HepG2 (cell line): ENCODE results near the gene FAM187B. TPM values are rescaled to one million over a fixed set of nuclear protein-coding genes. Genes with fewer than 3 reads are reported as not detected.

Experiments
- CEBPB ChIP-seq: IDR thresholded peaks from 2 replicates; pipeline ENCODE4 v1.6.1; 2011; ENCODE audit warnings: low read depth, low read length, improper control_type of control experiment, borderline replicate concordance
- DPF2 ChIP-seq: sonication (generic); formaldehyde crosslinking; IDR thresholded peaks from 2 replicates; pipeline ENCODE4 v1.4.0; 2020; ENCODE audit warnings: mild to moderate bottlenecking, low read depth, missing genetic modification reagents, borderline replicate concordance
- HNF4A ChIP-seq: sonication (generic); formaldehyde crosslinking; IDR thresholded peaks from 2 replicates; pipeline ENCODE4 v1.4.0; 2020; ENCODE audit warnings: missing genetic modification reagents
- IKZF1 ChIP-seq: fragments of 450-650 bp; IDR thresholded peaks from 2 replicates; pipeline ENCODE4 v1.7.1; 2016
- MXD4 ChIP-seq: IDR thresholded peaks from 2 replicates; pipeline ENCODE4 v1.6.1; 2016; ENCODE audit warnings: mild to moderate bottlenecking, missing biosample characterization, missing genetic modification reagents
- SOX6 ChIP-seq, 2 experiments: fragments of 450-650 bp in 1 of 2; sonication (generic) in 1 of 2; formaldehyde crosslinking in 1 of 2; IDR thresholded peaks; 2 replicates each; pipeline versions ENCODE4 v1.4.0 to v1.6.1; 2017 to 2020; ENCODE audit warnings: antibody characterized with exemption in 1 of 2, mild to moderate bottlenecking in 1 of 2, missing genetic modification reagents in 1 of 2
- ZKSCAN5 ChIP-seq: sonication (generic); formaldehyde crosslinking; IDR thresholded peaks from 2 replicates; pipeline ENCODE4 v1.5.1; 2020; ENCODE audit warnings: mild to moderate bottlenecking, missing genetic modification reagents
- ZNF121 ChIP-seq: sonication (generic); formaldehyde crosslinking; IDR thresholded peaks from 2 replicates; pipeline ENCODE4 v1.5.0; 2020; ENCODE audit warnings: mild to moderate bottlenecking, missing genetic modification reagents
- ZNF547 ChIP-seq: sonication (generic); formaldehyde crosslinking; IDR thresholded peaks from 2 replicates; pipeline ENCODE4 v1.5.1; 2020; ENCODE audit warnings: mild to moderate bottlenecking, missing genetic modification reagents
- polyA plus RNA-seq, 8 experiments: library from polyadenylated mRNA; depleted of rRNA in 3 of 8; stranded (reverse) in 7 of 8; unstranded in 1 of 8; fragments of >200 nt; fragmentation: Illumina TruSeq in 4 of 8; extraction: Trizol in 4 of 8; gene quantifications; 2 replicates each; pipeline versions ENCODE4 v1.2.1 to v1.2.3, GENCODE V29; 2011 to 2016; ENCODE audit warnings: low read depth in 4 of 8, missing spikeins in 1 of 8, mixed read lengths in 1 of 8; ENCODE audit not compliant: insufficient read depth in 1 of 8
- total RNA-seq, 5 experiments: library from RNA; depleted of rRNA; stranded (reverse); fragments of >200 nt; fragmentation: Illumina TruSeq; extraction: Trizol; gene quantifications; 2 replicates each; pipeline ENCODE4 v1.2.3, GENCODE V29; 2016; ENCODE audit warnings: low read depth in 1 of 5
- TF ChIP-seq, protein P1 (sequence below): sonication (generic); formaldehyde crosslinking; IDR thresholded peaks from 2 replicates; pipeline ENCODE4 v1.4.0; 2020; ENCODE audit warnings: missing genetic modification reagents, mild to moderate bottlenecking, borderline replicate concordance
- TF ChIP-seq, protein P2 (sequence below): sonication (generic); formaldehyde crosslinking; IDR thresholded peaks from 2 replicates; pipeline ENCODE4 v1.4.0; 2020; ENCODE audit warnings: missing genetic modification reagents

The FAM187B gene
- total and polyA plus RNA-seq, 2 of the 13 experiments (the other 11 are each of a cell fraction or from before 2014, with no cell fraction given), result not detected

DNA sequence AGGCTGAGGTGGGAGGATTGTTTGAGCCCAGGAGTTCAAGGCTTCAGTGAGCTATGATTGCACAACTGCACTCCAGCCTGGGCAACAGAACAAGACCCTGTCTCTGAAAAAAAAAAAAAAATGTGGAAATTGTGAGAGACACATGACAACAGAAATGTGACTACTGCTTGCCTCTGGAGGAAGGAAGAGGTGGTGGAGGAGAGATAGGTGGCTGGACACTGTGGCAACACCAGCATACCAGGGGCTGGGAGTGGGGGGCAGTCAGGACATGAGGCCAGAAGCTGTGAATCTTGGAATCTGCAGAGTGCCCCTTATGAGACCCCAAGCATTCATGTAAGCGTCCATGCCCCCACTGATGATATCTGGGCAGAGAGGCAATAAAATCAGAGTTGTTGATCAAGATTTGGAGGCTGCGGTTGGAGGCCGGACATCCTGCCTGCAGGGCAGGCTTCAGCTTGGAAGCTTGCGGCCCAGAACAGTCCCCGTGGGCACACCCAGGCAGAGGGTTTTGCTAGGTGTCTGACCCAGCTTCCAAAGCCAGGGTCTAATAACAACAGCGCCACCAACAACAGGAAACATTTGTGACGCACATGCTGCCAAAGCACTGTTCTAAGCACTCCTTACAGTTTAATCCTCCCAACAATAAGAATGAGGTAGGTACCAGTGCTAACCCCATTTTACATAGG lies 16.9 kb downstream of the FAM187B start (continued):
- peak; percentile 97 for TF ChIP-seq ZNF121 (CRISPR knock-in tag)
- TF ChIP-seq ZKSCAN5 (CRISPR knock-in tag), result no peak
- TF ChIP-seq SOX6 (IDR thresholded peaks at IDR 0.05), result no peak
- 0 out of 2 replicates have a peak, but pooled peaks have one; percentile 13 for TF ChIP-seq SOX6 (CRISPR knock-in tag; IDR thresholded peaks at IDR 0.05)
- TF ChIP-seq MXD4 (CRISPR knock-in tag), result no peak
- TF ChIP-seq CEBPB, result peak; percentile 41; the same call in 1 of the 2 replicates
- TF ChIP-seq DPF2 (CRISPR knock-in tag), result no peak
- TF ChIP-seq, protein P1, sequence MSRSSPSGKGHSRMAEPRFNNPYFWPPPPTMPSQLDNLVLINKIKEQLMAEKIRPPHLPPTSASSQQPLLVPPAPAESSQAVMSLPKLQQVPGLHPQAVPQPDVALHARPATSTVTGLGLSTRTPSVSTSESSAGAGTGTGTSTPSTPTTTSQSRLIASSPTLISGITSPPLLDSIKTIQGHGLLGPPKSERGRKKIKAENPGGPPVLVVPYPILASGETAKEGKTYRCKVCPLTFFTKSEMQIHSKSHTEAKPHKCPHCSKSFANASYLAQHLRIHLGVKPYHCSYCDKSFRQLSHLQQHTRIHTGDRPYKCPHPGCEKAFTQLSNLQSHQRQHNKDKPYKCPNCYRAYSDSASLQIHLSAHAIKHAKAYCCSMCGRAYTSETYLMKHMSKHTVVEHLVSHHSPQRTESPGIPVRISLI (CRISPR knock-in tag), result peak; percentile 83
- TF ChIP-seq, protein P2, sequence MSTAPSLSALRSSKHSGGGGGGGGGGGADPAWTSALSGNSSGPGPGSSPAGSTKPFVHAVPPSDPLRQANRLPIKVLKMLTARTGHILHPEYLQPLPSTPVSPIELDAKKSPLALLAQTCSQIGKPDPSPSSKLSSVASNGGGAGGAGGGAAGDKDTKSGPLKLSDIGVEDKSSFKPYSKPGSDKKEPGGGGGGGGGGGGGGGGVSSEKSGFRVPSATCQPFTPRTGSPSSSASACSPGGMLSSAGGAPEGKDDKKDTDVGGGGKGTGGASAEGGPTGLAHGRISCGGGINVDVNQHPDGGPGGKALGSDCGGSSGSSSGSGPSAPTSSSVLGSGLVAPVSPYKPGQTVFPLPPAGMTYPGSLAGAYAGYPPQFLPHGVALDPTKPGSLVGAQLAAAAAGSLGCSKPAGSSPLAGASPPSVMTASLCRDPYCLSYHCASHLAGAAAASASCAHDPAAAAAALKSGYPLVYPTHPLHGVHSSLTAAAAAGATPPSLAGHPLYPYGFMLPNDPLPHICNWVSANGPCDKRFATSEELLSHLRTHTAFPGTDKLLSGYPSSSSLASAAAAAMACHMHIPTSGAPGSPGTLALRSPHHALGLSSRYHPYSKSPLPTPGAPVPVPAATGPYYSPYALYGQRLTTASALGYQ, result no peak
- no peak for TF ChIP-seq IKZF1
- 0 out of 2 replicates have a peak, but pooled peaks have one; percentile 12 for TF ChIP-seq HNF4A (CRISPR knock-in tag)
- no peak for TF ChIP-seq ZNF547 (CRISPR knock-in tag)
